Loucy (cell line): ENCODE data around the gene GPR153.

Experiments used
- CTCF ChIP-seq: fragments of 200-600 bp; sonication (generic); conservative IDR thresholded peaks from 2 replicates; pipeline ENCODE4 v1.5.1; 2014; ENCODE audit warnings: mild to moderate bottlenecking, antibody characterized with exemption, low read length
- EZH2phosphoT487 ChIP-seq: fragments of 200-600 bp; IDR thresholded peaks from 2 replicates; pipeline ENCODE4 v1.6.1; 2018; ENCODE audit warnings: antibody characterized with exemption, mild to moderate bottlenecking, moderate library complexity, borderline replicate concordance

- TF ChIP-seq CTCF (no peak), EZH2phosphoT487 (no peak)
These were observed 11.8 kb downstream of the GPR153 start for GRCh38 chr1:6248932-6249738.
